ENCODE data around the gene DLGAP1.
"Not testable (repeated sequence)": the region's sequence is repeated elsewhere in the genome, so short reads cannot be mapped to it uniquely, and the experiment has no call there.

Gene DLGAP1

DNA sequence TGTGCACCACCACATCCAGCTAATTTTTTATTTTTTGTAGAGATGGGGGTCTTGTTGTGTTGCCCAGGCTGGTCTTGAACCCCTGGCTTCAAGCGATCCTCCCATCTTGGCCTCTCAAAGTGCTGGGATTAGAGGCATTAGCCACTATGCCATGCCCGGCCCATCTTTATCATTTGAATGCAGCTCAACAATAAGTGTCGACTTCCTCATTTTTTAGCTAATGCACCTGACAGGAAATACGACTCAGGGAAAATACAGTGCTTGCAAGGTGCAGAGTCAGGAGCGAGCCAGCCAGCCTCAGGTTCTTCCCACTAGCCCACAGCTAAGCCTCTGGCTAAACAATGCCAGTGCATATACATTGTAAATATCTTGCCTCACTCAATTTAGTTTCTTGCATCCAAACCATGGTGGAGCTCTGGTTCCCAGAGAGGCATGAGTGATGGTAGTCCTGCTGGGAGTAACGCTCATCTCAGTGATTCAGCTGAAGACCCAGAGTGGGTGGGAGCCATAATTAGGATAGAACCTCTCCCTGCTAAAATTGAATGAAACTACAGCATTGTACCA, 870.1 kb downstream of the DLGAP1 start:
- no peaks in the 10 kb centered on the region for H3K27me3 ChIP-seq (ENCODE audit: insufficient read depth, poor library complexity, severe bottlenecking)
- DNase-seq (ENCODE audit: low read depth in 1 of 2, low spot score in 1 of 2) = peak in 1 of 2 experiments; percentile 64
- TF ChIP-seq POLR2AphosphoS5 (IDR thresholded peaks at IDR 0.05; ENCODE audit: low read depth) (peak; percentile 36; the same call in 1 of the 2 replicates), SPI1 (IDR thresholded peaks at IDR 0.05; ENCODE audit: borderline replicate concordance, low read depth) (peak; percentile 96), REST (IDR thresholded peaks at IDR 0.05; ENCODE audit: insufficient replicate concordance, low read depth) (no peak)

GRCh38 chr18:3584266-3584861, 870.7 kb downstream of the DLGAP1 start:
- H3K27me3 ChIP-seq (ENCODE audit: insufficient read depth, poor library complexity, severe bottlenecking) = no peaks in the 10 kb centered on the region
- H3K4me3 ChIP-seq (replicated peaks; ENCODE audit: insufficient read depth, low read length) = no peak overlapping the region
- DNase-seq (ENCODE audit: low read depth in 1 of 2, low spot score in 1 of 2) = no peak
- no peak overlapping the region for H3K27ac ChIP-seq (replicated peaks)
- TF ChIP-seq SPI1 (IDR thresholded peaks at IDR 0.05; ENCODE audit: borderline replicate concordance, low read depth) (no peak), REST (IDR thresholded peaks at IDR 0.05; ENCODE audit: insufficient replicate concordance, low read depth) (no peak), GABPA (IDR thresholded peaks at IDR 0.05; ENCODE audit: low read depth) (no peak), POLR2AphosphoS5 (IDR thresholded peaks at IDR 0.05; ENCODE audit: low read depth) (no peak)
- TF ChIP-seq, protein P1, sequence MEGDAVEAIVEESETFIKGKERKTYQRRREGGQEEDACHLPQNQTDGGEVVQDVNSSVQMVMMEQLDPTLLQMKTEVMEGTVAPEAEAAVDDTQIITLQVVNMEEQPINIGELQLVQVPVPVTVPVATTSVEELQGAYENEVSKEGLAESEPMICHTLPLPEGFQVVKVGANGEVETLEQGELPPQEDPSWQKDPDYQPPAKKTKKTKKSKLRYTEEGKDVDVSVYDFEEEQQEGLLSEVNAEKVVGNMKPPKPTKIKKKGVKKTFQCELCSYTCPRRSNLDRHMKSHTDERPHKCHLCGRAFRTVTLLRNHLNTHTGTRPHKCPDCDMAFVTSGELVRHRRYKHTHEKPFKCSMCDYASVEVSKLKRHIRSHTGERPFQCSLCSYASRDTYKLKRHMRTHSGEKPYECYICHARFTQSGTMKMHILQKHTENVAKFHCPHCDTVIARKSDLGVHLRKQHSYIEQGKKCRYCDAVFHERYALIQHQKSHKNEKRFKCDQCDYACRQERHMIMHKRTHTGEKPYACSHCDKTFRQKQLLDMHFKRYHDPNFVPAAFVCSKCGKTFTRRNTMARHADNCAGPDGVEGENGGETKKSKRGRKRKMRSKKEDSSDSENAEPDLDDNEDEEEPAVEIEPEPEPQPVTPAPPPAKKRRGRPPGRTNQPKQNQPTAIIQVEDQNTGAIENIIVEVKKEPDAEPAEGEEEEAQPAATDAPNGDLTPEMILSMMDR (IDR thresholded peaks at IDR 0.05; ENCODE audit: insufficient read depth, low read length) = no peak

More for the DNA sequence above, 870.1 kb downstream of the DLGAP1 start:
- Histone ChIP-seq H3K27ac (replicated peaks) (no peak overlapping the region), H3K4me3 (replicated peaks; ENCODE audit: insufficient read depth, low read length) (no peak overlapping the region)

DNA sequence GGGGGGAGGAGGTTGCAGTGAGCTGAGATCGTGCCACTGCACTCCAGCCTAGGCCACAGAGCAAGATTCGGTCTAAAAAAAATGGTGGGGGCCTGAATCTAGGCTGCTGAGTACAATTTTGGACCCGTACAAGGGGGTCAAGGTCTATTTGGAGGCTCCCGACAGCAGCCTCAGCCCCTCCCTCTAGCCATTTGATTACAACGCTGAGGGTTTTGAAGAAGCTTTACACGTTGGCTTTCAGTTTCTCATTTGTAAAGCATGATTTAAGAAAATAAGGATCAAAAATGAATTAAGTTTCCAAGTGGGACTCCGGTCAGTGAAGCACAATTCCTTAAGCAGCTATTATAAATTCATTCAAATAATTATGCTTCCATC, 871.2 kb downstream of the DLGAP1 start:
- DNase-seq (ENCODE audit: low read depth in 1 of 2, low spot score in 1 of 2) = no peak
- TF ChIP-seq GABPA (IDR thresholded peaks at IDR 0.05; ENCODE audit: low read depth) (no peak), POLR2AphosphoS5 (IDR thresholded peaks at IDR 0.05; ENCODE audit: low read depth) (no peak), REST (IDR thresholded peaks at IDR 0.05; ENCODE audit: insufficient replicate concordance, low read depth) (no peak), SPI1 (IDR thresholded peaks at IDR 0.05; ENCODE audit: borderline replicate concordance, low read depth) (no peak)
- TF ChIP-seq, protein P1 (IDR thresholded peaks at IDR 0.05; ENCODE audit: insufficient read depth, low read length) = no peak
- Histone ChIP-seq H3K4me3 (replicated peaks; ENCODE audit: insufficient read depth, low read length) (no peak overlapping the region), H3K27me3 (ENCODE audit: insufficient read depth, poor library complexity, severe bottlenecking) (no peaks in the 10 kb centered on the region), H3K27ac (replicated peaks) (no peak overlapping the region)

GRCh38 chr18:3583106-3583872, 871.8 kb downstream of the DLGAP1 start:
- H3K4me3 ChIP-seq (replicated peaks; ENCODE audit: insufficient read depth, low read length); H3K27ac ChIP-seq (replicated peaks); H3K27me3 ChIP-seq (ENCODE audit: insufficient read depth, poor library complexity, severe bottlenecking); DNase-seq (ENCODE audit: low read depth in 1 of 2, low spot score in 1 of 2): not testable (repeated sequence)

Measured in HL-60 (cell line).